ENCODE results near the gene ZNF407.

DNA sequence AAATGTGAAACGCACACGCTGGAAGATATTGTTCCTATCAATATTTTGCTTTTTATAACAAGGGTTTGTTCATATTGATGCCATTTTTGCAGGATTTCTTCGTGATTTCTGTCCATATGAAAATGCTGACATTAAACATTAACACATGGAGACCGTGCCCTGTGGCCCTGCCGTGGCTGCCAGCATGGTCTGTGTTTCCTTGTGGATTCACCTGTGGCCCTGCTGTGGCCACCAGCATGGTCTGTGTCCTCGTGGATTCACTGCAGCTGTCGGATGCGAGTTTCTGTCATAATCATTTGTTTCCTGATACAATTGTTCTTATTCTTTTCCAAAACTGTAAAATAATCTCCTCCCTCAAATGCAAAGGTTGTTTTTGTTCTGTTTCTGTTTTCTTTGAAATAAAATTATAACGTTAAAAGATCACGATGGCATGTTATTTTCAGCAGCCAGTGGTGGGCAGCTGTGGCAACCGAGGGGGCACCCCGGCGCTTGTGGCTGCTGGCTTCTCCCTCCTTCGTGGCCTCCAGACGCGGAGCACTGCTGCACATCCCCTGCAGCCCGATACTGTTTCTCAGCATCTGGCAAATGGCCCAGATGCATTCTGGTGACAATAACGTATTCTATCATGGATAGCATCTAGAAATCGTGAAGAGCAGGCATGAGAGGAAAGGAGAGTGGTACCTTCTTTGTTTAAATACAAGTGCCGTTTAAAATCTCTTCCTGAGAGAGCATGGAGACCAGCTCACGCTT, 467.8 kb downstream of the ZNF407 start:
- no peak for TF ChIP-seq ZNF274 (IDR thresholded peaks at IDR 0.05; ENCODE audit: low read depth, low read length)
- no peak for TF ChIP-seq SUZ12 (IDR thresholded peaks at IDR 0.05; ENCODE audit: extremely low read depth, insufficient read depth, insufficient read length)
- no peak for TF ChIP-seq YY1 (IDR thresholded peaks at IDR 0.05; ENCODE audit: insufficient read depth, insufficient read length)

Measured in NT2/D1 (cell line).